HG02571 (cell line): ENCODE data around the gene MPRIP.

Source experiments
- ATAC-seq: cut with Tn5 transposase; IDR thresholded peaks from one replicate; pipeline ENCODE4 v1.9.1; 2021; ENCODE audit warnings: mild to moderate bottlenecking, moderate library complexity; ENCODE audit not compliant: unreplicated experiment

The MPRIP gene

GRCh38 chr17:17141860-17142552 lies 99.7 kb downstream of the MPRIP start:
- no peak for ATAC-seq

GRCh38 chr17:17142556-17142955 lies 100.3 kb downstream of the MPRIP start:
- no peak for ATAC-seq

- ATAC-seq: no peak
Measured at GRCh38 chr17:17143501-17143900, 101.2 kb downstream of the MPRIP start.

- ATAC-seq: no peak
Measured at GRCh38 chr17:17144061-17144460, 101.8 kb downstream of the MPRIP start.

GRCh38 chr17:17144916-17145665 lies 102.8 kb downstream of the MPRIP start:
- no peak for ATAC-seq

- no peak for ATAC-seq
Measured at GRCh38 chr17:17146786-17147406, 104.6 kb downstream of the MPRIP start.

GRCh38 chr17:17147821-17148220 lies 105.6 kb downstream of the MPRIP start:
- ATAC-seq: no peak

GRCh38 chr17:17149520-17150447 lies 107.5 kb downstream of the MPRIP start:
- no peak for ATAC-seq

GRCh38 chr17:17150448-17150800 lies 108.2 kb downstream of the MPRIP start:
- no peak for ATAC-seq

- ATAC-seq: no peak
Measured at GRCh38 chr17:17151055-17151454, 108.8 kb downstream of the MPRIP start.

- no peak for ATAC-seq
Measured at GRCh38 chr17:17151541-17151940, 109.3 kb downstream of the MPRIP start.

- no peak for ATAC-seq
Measured at GRCh38 chr17:17151962-17152361, 109.7 kb downstream of the MPRIP start.

- no peak for ATAC-seq
Measured at GRCh38 chr17:17152385-17152784, 110.1 kb downstream of the MPRIP start.

- no peak for ATAC-seq
Measured at GRCh38 chr17:17153071-17153470, 110.8 kb downstream of the MPRIP start.

GRCh38 chr17:17153709-17154108 lies 111.5 kb downstream of the MPRIP start:
- ATAC-seq: no peak

- ATAC-seq: no peak
Measured at GRCh38 chr17:17154556-17154955, 112.3 kb downstream of the MPRIP start.

GRCh38 chr17:17154981-17155380 lies 112.7 kb downstream of the MPRIP start:
- no peak for ATAC-seq

- ATAC-seq: no peak
Measured at GRCh38 chr17:17155568-17155967, 113.3 kb downstream of the MPRIP start.

GRCh38 chr17:17156107-17156506 lies 113.8 kb downstream of the MPRIP start:
- no peak for ATAC-seq

- no peak for ATAC-seq
Measured at GRCh38 chr17:17156511-17156910, 114.3 kb downstream of the MPRIP start.

- ATAC-seq: no peak
Measured at GRCh38 chr17:17157041-17157440, 114.8 kb downstream of the MPRIP start.
